ENCODE measurements around the gene NMRAL1. TPM values are rescaled to one million over a fixed set of nuclear protein-coding genes. Genes with fewer than 3 reads are reported as not detected.

NMRAL1 gene
- total RNA-seq, 2 experiments from 2014 or later, result 30.5 to 30.8 TPM

- H3K27ac Mint-ChIP-seq, result peak overlapping the region; percentile 1
- no peaks in the 10 kb centered on the region for H3K27me3 Mint-ChIP-seq (ENCODE audit: low read depth)
- H3K4me1 Mint-ChIP-seq (ENCODE audit: low read depth), result peaks cover 33% of the 10 kb centered on the region
- no peaks in the 10 kb centered on the region for H3K9me3 Mint-ChIP-seq
- intact Hi-C loops (cut with micrococcal nuclease), result no loop called here
- H3K4me3 Mint-ChIP-seq, result no peak overlapping the region
- H3K36me3 Mint-ChIP-seq (ENCODE audit: low read depth), result peaks cover 50% of the 10 kb centered on the region
- CTCF ChIA-PET, result no interaction called here
- DNase-seq, result no peak
These were observed 41.2 kb downstream of the NMRAL1 start for GRCh38 chr16:4433228-4433627.

- intact Hi-C loops (cut with micrococcal nuclease), result no loop called here
- Mint-ChIP-seq H3K36me3 (ENCODE audit: low read depth) (peaks cover 51% of the 10 kb centered on the region), H3K9me3 (no peaks in the 10 kb centered on the region), H3K27me3 (ENCODE audit: low read depth) (no peaks in the 10 kb centered on the region), H3K4me3 (no peak overlapping the region), H3K27ac (no peak overlapping the region), H3K4me1 (ENCODE audit: low read depth) (peaks cover 52% of the 10 kb centered on the region)
- CTCF ChIA-PET, result no interaction called here
- no peak for DNase-seq
These were observed 43.4 kb downstream of the NMRAL1 start for GRCh38 chr16:4431023-4431422.

- Mint-ChIP-seq H3K4me3 (no peak overlapping the region), H3K4me1 (ENCODE audit: low read depth) (peaks cover 48% of the 10 kb centered on the region), H3K27ac (peak overlapping the region; percentile 32), H3K36me3 (ENCODE audit: low read depth) (peaks cover 38% of the 10 kb centered on the region), H3K27me3 (ENCODE audit: low read depth) (no peaks in the 10 kb centered on the region), H3K9me3 (no peaks in the 10 kb centered on the region)
- CTCF ChIA-PET, result no interaction called here
- no peak for DNase-seq
- intact Hi-C loops (cut with micrococcal nuclease), result loop anchor here (5.0 kb wide), 1 partner anchor 419 kb away; the partner anchor contains the start of genes GLYR1 and UBN1
These were observed 45.9 kb downstream of the NMRAL1 start for GRCh38 chr16:4428500-4428899.

GRCh38 chr16:4426722-4427372 lies 47.6 kb downstream of the NMRAL1 start:
- no peaks in the 10 kb centered on the region for H3K27me3 Mint-ChIP-seq (ENCODE audit: low read depth)
- no peak for DNase-seq
- peaks cover 32% of the 10 kb centered on the region for H3K36me3 Mint-ChIP-seq (ENCODE audit: low read depth)
- intact Hi-C loops (cut with micrococcal nuclease), result loop anchor here (5.0 kb wide), 1 partner anchor 420 kb away; the partner anchor contains the start of genes GLYR1 and UBN1
- peak overlapping the region; percentile 99 for H3K4me3 Mint-ChIP-seq
- H3K27ac Mint-ChIP-seq, result peak overlapping the region; percentile 100
- peaks cover 44% of the 10 kb centered on the region for H3K4me1 Mint-ChIP-seq (ENCODE audit: low read depth)
- CTCF ChIA-PET, result no interaction called here
- no peaks in the 10 kb centered on the region for H3K9me3 Mint-ChIP-seq

GRCh38 chr16:4426021-4426684 lies 48.3 kb downstream of the NMRAL1 start:
- Mint-ChIP-seq H3K4me1 (ENCODE audit: low read depth) (peaks cover 41% of the 10 kb centered on the region), H3K4me3 (peak overlapping the region; percentile 99), H3K36me3 (ENCODE audit: low read depth) (peaks cover 26% of the 10 kb centered on the region), H3K27me3 (ENCODE audit: low read depth) (no peaks in the 10 kb centered on the region), H3K27ac (peak overlapping the region; percentile 100), H3K9me3 (no peaks in the 10 kb centered on the region)
- intact Hi-C loops (cut with micrococcal nuclease), result loop anchor here (5.0 kb wide), 1 partner anchor 421 kb away; the partner anchor contains the start of genes GLYR1 and UBN1
- DNase-seq, result peak; percentile 63
- CTCF ChIA-PET, result interaction anchor here (1.0 kb wide), 1 partner anchor 14 kb away, joined by 3 read pairs; no protein-coding TSS in a partner anchor

- CTCF ChIA-PET, result interaction anchor here (1.0 kb wide), 1 partner anchor 13 kb away, joined by 3 read pairs; no protein-coding TSS in a partner anchor
- H3K9me3 Mint-ChIP-seq, result no peaks in the 10 kb centered on the region
- no peaks in the 10 kb centered on the region for H3K27me3 Mint-ChIP-seq (ENCODE audit: low read depth)
- H3K4me3 Mint-ChIP-seq, result peak within 1 kb of the TSS; percentile 99
- peaks cover 39% of the 10 kb centered on the region for H3K4me1 Mint-ChIP-seq (ENCODE audit: low read depth)
- peaks cover 23% of the 10 kb centered on the region for H3K36me3 Mint-ChIP-seq (ENCODE audit: low read depth)
- DNase-seq, result peak; percentile 93
- H3K27ac Mint-ChIP-seq, result peak within 1 kb of the TSS; percentile 100
- intact Hi-C loops (cut with micrococcal nuclease), result loop anchor here (1.0 to 5.0 kb wide), 7 partner anchors 11 to 422 kb away; partner anchors contain the start of genes GLYR1, HMOX2, NUDT16L1 and PAM16
These were observed 48.9 kb downstream of the NMRAL1 start, which contains the start of gene DNAJA3 for GRCh38 chr16:4425378-4426020. DNAJA3 (plus strand) TSS chr16:4425868; CDS start chr16:4425882, 14 bp downstream.

GRCh38 chr16:4420505-4421105 lies 53.8 kb downstream of the NMRAL1 start:
- H3K27me3 Mint-ChIP-seq (ENCODE audit: low read depth), result no peaks in the 10 kb centered on the region
- H3K9me3 Mint-ChIP-seq, result no peaks in the 10 kb centered on the region
- intact Hi-C loops (cut with micrococcal nuclease), result no loop called here
- no peak overlapping the region for H3K27ac Mint-ChIP-seq
- peaks cover 12% of the 10 kb centered on the region for H3K4me1 Mint-ChIP-seq (ENCODE audit: low read depth)
- no peak for DNase-seq
- H3K4me3 Mint-ChIP-seq, result no peak overlapping the region
- H3K36me3 Mint-ChIP-seq (ENCODE audit: low read depth), result peaks cover 2% of the 10 kb centered on the region
- CTCF ChIA-PET, result no interaction called here

- no peak overlapping the region for H3K4me3 Mint-ChIP-seq
- CTCF ChIA-PET, result no interaction called here
- no peaks in the 10 kb centered on the region for H3K36me3 Mint-ChIP-seq (ENCODE audit: low read depth)
- intact Hi-C loops (cut with micrococcal nuclease), result loop anchor here (5.0 kb wide), 1 partner anchor 537 kb away; the partner anchor contains the start of gene CREBBP
- H3K27me3 Mint-ChIP-seq (ENCODE audit: low read depth), result no peaks in the 10 kb centered on the region
- no peak for DNase-seq
- no peak overlapping the region for H3K27ac Mint-ChIP-seq
- no peaks in the 10 kb centered on the region for H3K9me3 Mint-ChIP-seq
- H3K4me1 Mint-ChIP-seq (ENCODE audit: low read depth), result peaks cover 20% of the 10 kb centered on the region
These were observed 54.9 kb downstream of the NMRAL1 start for GRCh38 chr16:4419402-4419959.

GRCh38 chr16:4416200-4417032 lies 58.0 kb downstream of the NMRAL1 start, which contains the start of gene CORO7:
CORO7 (minus strand) TSS chr16:4416596; CDS start chr16:4416518, 78 bp downstream.
- intact Hi-C loops (cut with micrococcal nuclease), result loop anchor here (5.0 kb wide), 1 partner anchor 534 kb away; the partner anchor contains the start of gene CREBBP
- H3K9me3 Mint-ChIP-seq, result no peaks in the 10 kb centered on the region
- peaks cover 5% of the 10 kb centered on the region for H3K36me3 Mint-ChIP-seq (ENCODE audit: low read depth)
- peak within 1 kb of the TSS; percentile 89 for H3K4me3 Mint-ChIP-seq
- H3K27ac Mint-ChIP-seq, result peak within 1 kb of the TSS; percentile 89
- H3K27me3 Mint-ChIP-seq (ENCODE audit: low read depth), result no peaks in the 10 kb centered on the region
- peak; percentile 95 for DNase-seq
- peaks cover 33% of the 10 kb centered on the region for H3K4me1 Mint-ChIP-seq (ENCODE audit: low read depth)
- CTCF ChIA-PET, result interaction anchor here (1.1 to 4.6 kb wide), 2 partner anchors 12 to 14 kb away, joined by 3 to 32 read pairs; no protein-coding TSS in a partner anchor

GRCh38 chr16:4415538-4416199 lies 58.8 kb downstream of the NMRAL1 start:
- peak overlapping the region; percentile 89 for H3K4me3 Mint-ChIP-seq
- peaks cover 6% of the 10 kb centered on the region for H3K36me3 Mint-ChIP-seq (ENCODE audit: low read depth)
- CTCF ChIA-PET, result interaction anchor here (0.7 to 4.6 kb wide), 2 partner anchors 12 to 162 kb away, joined by 3 to 32 read pairs; no protein-coding TSS in a partner anchor
- no peaks in the 10 kb centered on the region for H3K9me3 Mint-ChIP-seq
- H3K27me3 Mint-ChIP-seq (ENCODE audit: low read depth), result no peaks in the 10 kb centered on the region
- H3K4me1 Mint-ChIP-seq (ENCODE audit: low read depth), result peaks cover 36% of the 10 kb centered on the region
- intact Hi-C loops (cut with micrococcal nuclease), result loop anchor here (1.0 to 5.0 kb wide), 3 partner anchors 61 to 533 kb away; partner anchors contain the start of genes CREBBP, HMOX2 and MGRN1
- peak; percentile 65 for DNase-seq
- H3K27ac Mint-ChIP-seq, result peak overlapping the region; percentile 89

All from activated naive CD4-positive, alpha-beta T cell treated with anti-CD3 and anti-CD28 coated beads for 36 hours (primary cell).